B cell (primary cell): ENCODE data around the gene AGAP1. TPM values are rescaled to one million over a fixed set of nuclear protein-coding genes. Genes with fewer than 3 reads are reported as not detected.

ENCODE experiments used
- ATAC-seq: fragments of 200-7000 bp; cut with Tn5 transposase; one replicate; pipeline ENCODE4 v1.10.0; 2021; ENCODE audit warnings: low read depth, mild to moderate bottlenecking, moderate number of reproducible peaks, moderate library complexity
- CTCF ChIA-PET: fragments of 350-600 bp; sonication (Branson Sonifier 250); formaldehyde crosslinking; loops from one replicate; lab custom pipeline; 2021; ENCODE audit warnings: antibody characterized with exemption, inconsistent platforms; lab: Charles Lee
- POLR2A ChIA-PET: fragments of 350-600 bp; sonication (Branson Sonifier 250); formaldehyde crosslinking; loops from one replicate; lab custom pipeline; 2021; ENCODE audit warnings: antibody characterized with exemption; lab: Charles Lee
- DNase-seq: peaks from one replicate; pipeline ENCODE4 v3.0.0; 2013
- H2AFZ ChIP-seq: 2 replicates; pipeline ENCODE4 v1.6.1; 2012; ENCODE audit warnings: mild to moderate bottlenecking, low read depth, low read length; ENCODE audit not compliant: insufficient read depth, poor library complexity, severe bottlenecking
- H3K27ac ChIP-seq, 2 donors: 1 replicate in 1 of 2; 2 replicates in 1 of 2; pipeline ENCODE4 v1.5.1; 2012 to 2013; ENCODE audit warnings: low read length in 2 of 2, mild to moderate bottlenecking in 2 of 2, moderate library complexity in 1 of 2
- H3K27me3 ChIP-seq, 4 experiments: fragments of 200-600 bp in 1 of 4; sonication (generic) in 1 of 4; replicated peaks in 1 of 4; 1 replicate in 2 of 4; 2 replicates in 2 of 4; pipeline versions ENCODE4 v1.6.1 to v1.7.0; 2013 to 2016; ENCODE audit warnings: low read length in 3 of 4, mild to moderate bottlenecking in 2 of 4, mixed read lengths in 1 of 4, moderate library complexity in 1 of 4; ENCODE audit not compliant: insufficient read depth in 4 of 4, control insufficient read depth in 3 of 4; ENCODE audit errors: control extremely low read depth in 1 of 4
- H3K36me3 ChIP-seq, 2 experiments: replicated peaks in 1 of 2; 1 replicate in 1 of 2; 2 replicates in 1 of 2; pipeline versions ENCODE4 v1.6.1 to v1.7.1; 2013; ENCODE audit warnings: low read length in 1 of 2; ENCODE audit not compliant: insufficient read depth in 2 of 2, control insufficient read depth in 1 of 2; ENCODE audit errors: control extremely low read depth in 1 of 2, extremely low read depth in 1 of 2
- H3K4me1 ChIP-seq, 2 donors: fragments of 200-600 bp in 1 of 2; sonication (generic) in 1 of 2; 1 replicate in 1 of 2; 2 replicates in 1 of 2; pipeline versions ENCODE4 v1.5.1 to v1.6.1; 2013 to 2017; ENCODE audit warnings: low read length in 2 of 2; ENCODE audit not compliant: control insufficient read depth in 2 of 2, insufficient read depth in 2 of 2
- H3K4me2 ChIP-seq: replicated peaks from 2 replicates; pipeline ENCODE3; 2012; ENCODE audit warnings: mild to moderate bottlenecking, low read depth, low read length; ENCODE audit not compliant: poor library complexity, severe bottlenecking
- H3K4me3 ChIP-seq, 5 experiments: fragments of 200-600 bp in 1 of 5; sonication (generic) in 1 of 5; 1 replicate in 3 of 5; 2 replicates in 2 of 5; pipeline versions ENCODE4 v1.5.1 to v1.7.0; 2011 to 2016; ENCODE audit warnings: low read length in 4 of 5, mild to moderate bottlenecking in 4 of 5, low read depth in 2 of 5, control low read depth in 1 of 5, moderate library complexity in 1 of 5; ENCODE audit not compliant: insufficient read depth in 1 of 5; ENCODE audit errors: control extremely low read depth in 1 of 5, extremely low read depth in 1 of 5
- H3K79me2 ChIP-seq: fragments of 200-600 bp; sonication (generic); one replicate; pipeline ENCODE4 v1.6.0; 2016; ENCODE audit warnings: low read length; ENCODE audit not compliant: control insufficient read depth, insufficient read depth
- H3K9ac ChIP-seq: fragments of 200-600 bp; sonication (generic); 2 replicates; pipeline ENCODE4 v1.6.1; 2017; ENCODE audit warnings: mild to moderate bottlenecking, low read length, moderate library complexity
- H3K9me3 ChIP-seq, 3 donors: one replicate each; pipeline versions ENCODE4 v1.6.1 to v1.7.1; 2013; ENCODE audit warnings: low read length in 2 of 3; ENCODE audit not compliant: control insufficient read depth in 2 of 3, insufficient read depth in 1 of 3; ENCODE audit errors: control extremely low read depth in 1 of 3
- H4K20me1 ChIP-seq: 2 replicates; pipeline ENCODE4 v1.6.0; 2012; ENCODE audit warnings: mild to moderate bottlenecking, low read length; ENCODE audit not compliant: insufficient read depth, control insufficient read depth, poor library complexity, severe bottlenecking
- H3K27ac Mint-ChIP-seq: one replicate; pipeline ENCODE4 v1.8.0; 2021; ENCODE audit warnings: mixed read lengths
- H3K27me3 Mint-ChIP-seq: one replicate; pipeline ENCODE4 v1.8.0; 2021; ENCODE audit warnings: mixed read lengths
- H3K4me1 Mint-ChIP-seq: one replicate; pipeline ENCODE4 v1.8.0; 2021; ENCODE audit warnings: mixed read lengths
- H3K4me3 Mint-ChIP-seq: one replicate; pipeline ENCODE4 v1.8.0; 2021; ENCODE audit warnings: mixed read lengths
- H3K9me3 Mint-ChIP-seq: one replicate; pipeline ENCODE4 v1.8.0; 2022; ENCODE audit warnings: mixed read lengths; ENCODE audit not compliant: insufficient read depth
- CTCF ChIP-seq: fragments of 200-600 bp; IDR thresholded peaks from one replicate; pipeline ENCODE4 v1.8.0; 2022; ENCODE audit warnings: antibody characterized with exemption, mild to moderate bottlenecking
- EZH2 ChIP-seq: IDR thresholded peaks from 2 replicates; pipeline ENCODE4 v1.6.1; 2012; ENCODE audit warnings: borderline replicate concordance, low read depth, mild to moderate bottlenecking, moderate library complexity, low read length; ENCODE audit not compliant: insufficient read depth, poor library complexity, severe bottlenecking
- WGBS: methylation state at CpG from one replicate; pipeline ENCODE4 v1.1.5; 2013; ENCODE audit warnings: missing lambda C conversion rate; ENCODE audit not compliant: insufficient coverage; 5-methylcytosine and 5-hydroxymethylcytosine counted together
- intact Hi-C: fragments of 100-400 bp; cut with micrococcal nuclease; formaldehyde crosslinking; loops from one replicate; pipeline ENCODE4 v1.10.0; 2022
- polyA plus RNA-seq: library from polyadenylated mRNA; depleted of rRNA; stranded (reverse); fragments of >200 nt; gene quantifications from 2 replicates; pipeline ENCODE4 v1.2.3, GENCODE V29; 2012
- total RNA-seq, 2 donors: library from RNA; stranded (reverse); fragments of 120-200 nt in 1 of 2; gene quantifications; 1 replicate in 1 of 2; 2 replicates in 1 of 2; pipeline versions ENCODE4 v1.2.3 to v1.2.4, GENCODE V29; 2013 to 2022

AGAP1 gene
- total and polyA plus RNA-seq, 2 donors (not counting 1 experiment from before 2014, with no cell fraction given) = 0.01 TPM; not detected in 1

- no peak overlapping the region for H2AFZ ChIP-seq
- no peak overlapping the region for H3K9ac ChIP-seq
- H3K36me3 ChIP-seq = no peaks in the 10 kb centered on the region
- WGBS = no CpG with 5 or more reads among the region's 3 CpGs
- ChIA-PET CTCF (interaction anchor here (3.5 kb wide), 1 partner anchor 12 kb away, joined by 11 read pairs; no protein-coding TSS in a partner anchor), POLR2A (no interaction called here)
- Mint-ChIP-seq H3K4me3 (no peak overlapping the region), H3K27me3 (peaks cover 8% of the 10 kb centered on the region), H3K9me3 (no peaks in the 10 kb centered on the region), H3K27ac (no peak overlapping the region), H3K4me1 (no peaks in the 10 kb centered on the region)
- H4K20me1 ChIP-seq = no peaks in the 10 kb centered on the region
- intact Hi-C loops = no loop called here
- DNase-seq (no peak), ATAC-seq (no peak)
- H3K27me3 ChIP-seq = no peaks in the 10 kb centered on the region
- no peak overlapping the region for H3K27ac ChIP-seq
- H3K79me2 ChIP-seq = no peaks in the 10 kb centered on the region
- H3K9me3 ChIP-seq = no peaks in the 10 kb centered on the region
- TF ChIP-seq CTCF (no peak), EZH2 (no peak)
- H3K4me1 ChIP-seq = no peaks in the 10 kb centered on the region
- no peak overlapping the region for H3K4me3 ChIP-seq
- no peak overlapping the region for H3K4me2 ChIP-seq
Observed at GRCh38 chr2:235733761-235734160, 239.9 kb downstream of the AGAP1 start.

- Histone ChIP-seq H2AFZ (no peak overlapping the region), H3K9ac (no peak overlapping the region), H3K4me2 (no peak overlapping the region), H3K79me2 (no peaks in the 10 kb centered on the region), H3K27me3 (no peaks in the 10 kb centered on the region), H3K4me3 (no peak overlapping the region), H3K9me3 (no peaks in the 10 kb centered on the region), H3K36me3 (no peaks in the 10 kb centered on the region), H3K4me1 (no peaks in the 10 kb centered on the region), H4K20me1 (no peaks in the 10 kb centered on the region), H3K27ac (no peak overlapping the region)
- TF ChIP-seq EZH2 (no peak), CTCF (no peak)
- ChIA-PET POLR2A (no interaction called here), CTCF (interaction anchor here (3.5 kb wide), 1 partner anchor 11 kb away, joined by 11 read pairs; no protein-coding TSS in a partner anchor)
- no peaks in the 10 kb centered on the region for H3K9me3 Mint-ChIP-seq
- no peak overlapping the region for H3K27ac Mint-ChIP-seq
- ATAC-seq (no peak), DNase-seq (no peak)
- 83% methylated on average over 5 of the region's 7 CpGs for WGBS
- H3K4me3 Mint-ChIP-seq = no peak overlapping the region
- peaks cover 8% of the 10 kb centered on the region for H3K27me3 Mint-ChIP-seq
- no peaks in the 10 kb centered on the region for H3K4me1 Mint-ChIP-seq
- intact Hi-C loops = no loop called here
Observed at GRCh38 chr2:235734168-235734567, 240.3 kb downstream of the AGAP1 start.
